Left forelimb (tissue), 1 donor: Measurements from ENCODE around the gene NDUFS6.
"Not testable (repeated sequence)": the region's sequence is repeated elsewhere in the genome, so short reads cannot be mapped to it uniquely, and the experiment has no call there.

Experiments used
- DNase-seq: peaks from one replicate; pipeline ENCODE4 v3.0.0-alpha.2; 2018; ENCODE audit warnings: low spot score

NDUFS6 gene

DNA sequence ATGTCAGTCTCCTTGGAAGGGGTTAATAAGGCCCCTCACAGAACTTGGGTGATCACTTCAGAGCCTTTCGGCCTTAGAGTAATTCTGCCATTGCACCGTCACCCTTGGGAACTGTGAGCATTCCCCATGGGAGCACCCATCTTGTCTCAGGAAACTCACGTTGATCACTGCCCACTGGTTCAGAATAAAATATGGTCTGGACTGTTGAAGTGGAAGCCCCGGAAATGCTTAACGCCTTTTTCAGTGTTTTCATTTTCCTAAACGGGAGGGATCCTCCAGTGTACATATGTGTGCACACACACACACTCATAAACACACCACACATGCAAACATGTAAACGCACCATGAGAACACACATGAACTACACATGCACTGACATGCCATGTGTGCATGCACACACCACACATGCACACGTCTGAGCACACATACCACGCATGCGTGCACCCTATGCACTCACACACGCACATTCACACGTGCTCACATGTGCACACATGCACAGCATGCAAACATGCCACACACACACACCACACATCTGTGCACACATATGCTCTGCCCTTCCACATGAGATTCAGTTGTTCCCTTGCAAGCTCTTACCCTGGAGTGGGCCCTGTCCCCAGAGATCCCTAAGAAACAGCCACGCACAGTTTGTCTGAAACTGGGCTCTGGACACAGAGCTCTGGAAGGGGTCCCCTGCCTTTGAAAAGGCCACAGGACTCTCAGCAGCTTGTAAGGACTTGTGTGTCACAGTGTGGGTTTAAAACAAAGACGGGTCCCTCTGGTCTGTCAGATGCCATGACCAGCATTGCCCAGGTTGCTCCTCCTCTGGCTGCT, 18.6 kb upstream of the NDUFS6 start:
- DNase-seq = no peak

DNA sequence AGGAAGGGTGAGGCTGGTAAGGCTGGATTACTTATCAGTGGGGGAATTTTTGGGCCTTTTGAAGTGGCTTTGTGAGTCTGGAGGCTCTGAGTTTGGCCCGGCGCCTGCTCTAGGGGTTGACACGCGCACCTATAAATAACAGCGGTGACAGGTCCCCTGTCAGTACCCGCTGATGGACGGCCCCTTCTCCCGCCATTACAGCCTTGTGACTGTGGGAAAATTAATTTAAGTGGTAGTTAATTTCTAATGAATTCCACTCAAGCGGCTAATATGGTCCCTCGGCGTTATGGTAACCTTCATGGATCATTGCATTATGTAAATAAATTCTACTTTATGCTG, 18.0 kb upstream of the NDUFS6 start:
- no peak for DNase-seq

DNA sequence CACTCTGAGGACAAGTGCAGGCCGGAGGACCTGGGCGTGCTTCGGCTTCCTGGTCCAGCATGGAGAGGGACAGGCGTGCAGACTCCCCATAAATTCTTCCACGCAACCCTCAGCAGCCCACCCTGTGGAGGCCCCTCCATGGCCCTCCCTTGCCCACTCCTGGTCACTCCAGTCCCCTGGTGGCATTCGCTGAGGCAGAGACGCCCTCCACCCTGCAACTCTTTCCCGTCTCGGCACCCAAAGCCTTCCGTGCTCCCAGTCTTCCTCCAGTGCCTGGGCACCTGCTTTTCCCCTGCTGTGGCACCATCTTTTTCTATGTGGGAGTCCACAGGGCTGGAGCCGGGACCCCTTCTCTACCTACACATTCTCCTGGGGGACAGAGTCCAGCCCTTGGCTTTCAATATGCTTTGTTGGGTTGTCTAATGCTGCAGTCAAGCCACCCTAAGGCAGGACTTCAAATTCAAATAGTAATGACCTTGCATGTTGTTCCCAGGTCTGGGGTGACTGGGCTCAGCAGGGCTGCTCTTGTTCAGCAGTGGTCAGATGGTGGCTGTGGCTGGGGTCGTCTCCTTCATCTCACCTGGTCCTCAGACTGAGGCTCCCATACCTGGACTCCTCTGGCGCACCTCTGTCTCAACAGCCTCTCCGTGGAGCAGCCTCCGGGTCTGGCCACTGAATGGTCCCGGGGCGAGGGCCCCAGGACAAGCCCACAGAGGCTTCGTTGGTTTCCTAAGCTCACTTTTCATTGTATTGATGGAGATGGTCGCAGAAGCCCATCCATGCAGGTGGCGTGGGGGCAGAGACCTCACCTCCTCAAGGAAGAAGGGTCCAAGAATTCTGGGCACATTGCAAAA, 16.8 kb upstream of the NDUFS6 start:
- no peak for DNase-seq

DNA sequence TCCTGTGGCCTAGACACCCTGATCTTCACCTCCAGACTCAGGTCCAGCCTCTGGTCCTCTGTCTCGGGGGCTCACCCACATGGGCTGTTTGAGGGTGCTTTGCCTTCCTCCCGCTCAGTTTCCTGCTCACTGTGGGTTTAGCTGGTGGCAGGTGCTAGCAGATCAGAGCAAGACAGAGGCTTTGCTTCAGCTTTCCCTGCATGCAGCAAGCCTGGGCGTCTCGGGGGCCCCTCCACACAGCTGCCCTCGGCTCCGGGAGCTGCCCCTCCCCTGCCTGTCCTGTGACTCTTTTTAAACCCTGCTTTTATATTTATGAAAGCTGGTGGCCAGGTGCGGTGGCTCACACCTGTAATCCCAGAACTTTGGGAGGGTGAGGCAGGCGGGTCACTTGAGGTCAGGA, 16.1 kb upstream of the NDUFS6 start:
- no peak for DNase-seq

DNA sequence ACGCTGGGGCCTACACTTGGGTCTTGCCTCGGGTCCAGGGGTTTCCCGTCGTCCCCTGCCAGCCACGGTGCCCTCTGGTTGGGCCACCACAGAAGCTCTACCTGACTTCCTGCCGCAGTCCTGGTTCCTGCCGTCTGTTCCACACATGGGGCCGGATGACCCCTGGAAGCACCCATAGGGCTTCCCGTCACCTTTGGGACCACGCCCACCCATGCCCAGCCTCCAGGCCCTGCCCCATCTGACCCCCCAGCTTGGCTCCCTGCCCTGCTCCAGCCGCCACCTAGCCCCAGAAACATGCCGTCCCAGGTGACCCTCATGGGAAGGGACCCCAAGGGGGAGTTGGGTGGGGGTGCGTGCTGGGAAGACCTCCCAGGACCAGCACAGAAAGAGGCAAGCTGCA, 15.2 kb upstream of the NDUFS6 start:
- DNase-seq = no peak

DNA sequence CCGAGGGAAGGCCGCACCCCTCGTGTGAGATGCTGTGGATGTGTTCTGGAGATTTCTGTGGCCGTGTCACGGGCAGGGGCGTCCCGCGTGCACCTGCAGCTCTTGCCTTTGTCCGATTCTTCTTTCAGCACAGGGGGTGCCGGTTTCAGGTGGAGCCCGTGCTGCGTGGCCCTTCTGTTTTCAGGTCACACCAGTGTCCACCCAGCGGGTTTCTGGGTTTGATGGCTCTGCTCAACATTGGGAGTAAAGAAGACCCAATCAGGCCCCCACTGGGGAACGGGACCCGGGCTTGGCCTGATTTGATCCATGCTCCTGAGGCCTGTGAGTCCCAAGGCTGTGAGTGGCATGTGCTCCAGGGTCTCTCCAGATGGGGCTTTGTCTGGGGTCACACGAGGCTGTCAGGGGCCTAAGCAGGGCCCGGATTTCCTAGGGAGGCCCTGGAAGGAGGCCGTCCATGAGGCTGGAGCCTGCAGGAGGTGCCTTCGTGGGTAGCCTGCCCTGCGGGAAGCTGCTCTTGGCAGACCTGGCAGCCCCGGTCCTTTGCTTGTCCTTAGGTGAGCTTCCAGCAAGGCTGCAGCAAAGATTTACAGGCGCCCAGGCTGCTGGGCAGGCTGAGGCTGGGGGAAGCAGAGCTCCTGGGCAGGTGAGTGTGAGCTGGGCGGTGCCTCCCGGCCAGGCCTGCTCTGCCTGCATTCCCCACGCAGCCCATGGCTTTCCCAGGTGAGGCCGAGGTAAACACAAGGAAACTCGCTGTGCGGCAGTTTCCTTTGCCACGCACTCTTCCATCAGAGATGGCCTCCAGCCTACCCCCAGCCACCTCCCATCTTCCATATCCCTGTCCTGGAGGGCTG, 14.4 kb upstream of the NDUFS6 start:
- no peak for DNase-seq

DNA sequence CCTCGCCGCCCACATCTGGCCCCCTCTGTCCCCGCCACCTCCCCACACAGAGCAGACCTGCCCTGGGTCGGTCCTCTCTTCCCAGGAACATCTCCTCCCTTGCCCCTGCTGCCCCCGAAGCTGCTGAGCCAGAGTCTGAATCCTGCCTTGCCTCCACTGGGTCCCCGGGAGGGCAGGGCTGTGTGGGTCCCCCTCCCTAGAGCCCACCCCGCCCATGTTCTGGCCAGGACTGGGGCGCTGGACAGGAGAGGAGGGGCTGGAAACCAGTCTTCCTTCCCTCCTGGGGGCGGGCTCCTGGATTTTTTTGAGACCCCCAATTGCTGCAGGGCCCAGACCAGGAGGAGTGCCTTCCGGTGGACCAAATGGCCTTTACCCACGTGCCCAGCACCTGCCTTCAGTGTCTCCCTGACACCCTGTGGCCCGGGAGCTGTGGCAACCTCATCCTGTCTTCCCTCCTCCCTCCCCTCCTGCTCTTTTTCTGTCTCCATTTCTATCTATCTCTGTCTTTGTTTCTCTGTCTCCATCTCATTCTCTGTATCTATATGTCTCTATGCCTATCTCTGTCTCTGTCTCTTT, 13.6 kb upstream of the NDUFS6 start:
- DNase-seq = no peak

DNA sequence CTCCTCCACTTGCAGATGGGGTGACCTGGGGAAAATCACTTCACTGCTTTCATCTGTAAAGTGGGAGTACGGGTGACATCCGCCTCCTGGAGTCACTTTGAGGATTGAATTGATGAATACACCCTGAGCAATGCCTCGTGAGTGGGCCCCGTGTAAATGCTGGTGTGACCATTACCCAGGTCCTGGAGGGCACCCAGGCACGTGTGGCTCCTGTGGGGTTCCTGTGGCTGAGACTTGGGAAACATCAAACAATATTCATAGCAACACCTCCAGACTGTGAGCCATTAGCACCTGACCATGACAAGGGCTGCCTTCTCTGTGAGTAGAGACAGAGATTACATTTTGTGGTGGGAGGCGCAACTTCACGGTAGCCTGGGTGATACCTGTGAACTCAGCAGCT, 13.0 kb upstream of the NDUFS6 start:
- DNase-seq = no peak

DNA sequence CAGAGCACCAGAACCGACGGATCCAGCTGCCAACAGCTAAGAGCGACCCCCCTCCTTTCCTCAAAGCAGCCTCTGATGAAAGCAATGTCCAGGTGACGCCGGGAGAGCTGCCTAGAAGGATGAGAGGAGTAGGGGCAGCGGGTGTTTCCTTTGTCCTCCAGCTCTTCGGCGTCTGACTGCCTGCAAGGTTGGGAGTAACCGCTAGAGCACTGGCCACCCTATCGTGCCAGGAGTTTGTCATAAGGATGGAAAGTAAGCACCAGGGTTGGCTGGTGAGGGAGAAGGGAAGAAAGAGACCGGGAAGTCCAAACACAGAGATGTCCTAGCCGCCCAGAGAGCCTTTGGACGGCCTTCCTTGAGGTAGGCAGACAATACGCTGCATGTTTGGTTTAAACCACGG, 12.4 kb upstream of the NDUFS6 start:
- no peak for DNase-seq

DNA sequence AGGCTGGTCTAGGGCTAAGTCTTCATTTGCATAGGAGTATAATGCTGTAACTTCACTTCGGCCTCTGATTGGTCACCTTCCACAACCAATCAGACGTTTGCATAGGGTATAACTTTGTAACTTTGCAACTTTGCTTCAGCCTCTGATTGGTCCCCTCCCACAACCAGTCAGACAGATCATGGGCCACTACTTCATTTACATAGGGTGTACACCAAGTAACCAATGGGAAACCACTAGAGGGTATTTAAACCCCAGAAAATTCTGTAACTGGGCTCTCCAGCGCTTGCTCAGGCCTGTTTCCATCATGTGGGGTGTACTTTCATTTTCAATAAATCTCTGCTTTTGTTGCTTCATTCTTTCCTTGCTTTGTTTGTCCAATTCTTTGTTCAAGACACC, 11.8 kb upstream of the NDUFS6 start:
- DNase-seq = not testable (repeated sequence)

DNA sequence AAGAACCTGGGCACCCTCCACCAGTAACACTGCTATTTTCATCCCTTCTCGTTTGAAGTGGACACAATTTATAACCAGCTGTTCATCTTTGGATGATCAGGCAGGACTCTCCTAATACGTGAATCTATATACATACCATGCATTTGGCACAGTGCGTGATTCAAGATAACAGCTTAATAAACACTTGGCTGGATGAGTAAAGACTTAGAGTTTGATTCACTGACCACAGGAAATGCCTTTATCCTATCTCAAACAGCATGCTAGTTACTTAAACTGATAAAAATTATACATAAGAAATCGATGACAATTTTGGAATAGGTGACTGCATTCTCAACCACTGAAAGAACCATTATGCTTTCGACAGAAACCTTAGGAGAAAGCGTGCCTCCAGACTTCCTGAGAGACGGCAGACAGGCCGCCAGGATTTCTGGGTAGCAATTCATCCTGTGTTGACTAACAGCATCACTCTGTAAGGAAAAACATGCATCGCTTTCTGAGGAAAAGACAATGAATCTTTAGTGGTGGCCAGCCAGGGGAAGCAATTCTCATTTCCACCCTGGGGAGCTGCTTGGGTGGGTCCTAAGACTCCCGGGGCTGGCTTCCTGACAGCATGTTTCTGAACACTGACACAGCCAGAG, 11.3 kb upstream of the NDUFS6 start:
- DNase-seq = no peak

DNA sequence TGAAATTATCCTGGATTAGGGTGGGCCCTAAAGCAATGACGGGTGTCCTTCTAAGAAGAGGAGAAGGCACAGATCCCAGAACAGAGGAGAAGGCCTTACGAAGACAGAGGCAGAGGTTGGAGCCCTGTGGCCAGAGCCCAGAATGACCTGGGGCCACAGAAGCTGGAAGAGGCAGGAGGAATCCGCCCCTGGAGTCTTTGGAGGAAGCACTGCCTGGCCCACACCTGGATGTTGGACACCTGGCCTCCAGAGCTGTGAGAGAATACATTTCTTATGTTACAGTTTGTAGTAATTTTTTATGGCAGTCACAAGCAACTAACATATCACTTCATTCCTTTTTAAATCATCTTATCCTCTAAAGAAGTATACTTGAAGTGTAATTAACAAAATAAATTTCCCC, 10.0 kb upstream of the NDUFS6 start:
- no peak for DNase-seq

DNA sequence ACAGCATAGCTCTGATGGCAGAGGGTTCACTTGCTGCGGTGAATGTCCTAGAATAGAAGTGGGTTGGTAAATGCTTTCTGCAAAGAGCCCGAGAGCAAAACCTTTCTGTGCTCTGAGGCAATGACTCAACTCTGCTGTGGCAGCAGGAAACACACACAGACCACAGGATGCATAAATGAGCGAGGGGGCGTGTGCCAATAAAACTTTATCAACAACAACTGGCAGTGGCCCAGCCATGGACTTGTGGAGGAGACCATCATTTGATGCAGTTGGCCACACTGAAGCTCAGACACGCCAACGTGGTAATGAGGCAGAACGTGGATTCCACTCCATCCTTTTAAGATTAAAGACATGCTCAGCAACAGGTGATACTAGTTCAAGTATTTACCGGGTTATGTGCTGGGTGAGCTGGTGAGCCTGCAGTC, 8.4 kb upstream of the NDUFS6 start:
- no peak for DNase-seq

DNA sequence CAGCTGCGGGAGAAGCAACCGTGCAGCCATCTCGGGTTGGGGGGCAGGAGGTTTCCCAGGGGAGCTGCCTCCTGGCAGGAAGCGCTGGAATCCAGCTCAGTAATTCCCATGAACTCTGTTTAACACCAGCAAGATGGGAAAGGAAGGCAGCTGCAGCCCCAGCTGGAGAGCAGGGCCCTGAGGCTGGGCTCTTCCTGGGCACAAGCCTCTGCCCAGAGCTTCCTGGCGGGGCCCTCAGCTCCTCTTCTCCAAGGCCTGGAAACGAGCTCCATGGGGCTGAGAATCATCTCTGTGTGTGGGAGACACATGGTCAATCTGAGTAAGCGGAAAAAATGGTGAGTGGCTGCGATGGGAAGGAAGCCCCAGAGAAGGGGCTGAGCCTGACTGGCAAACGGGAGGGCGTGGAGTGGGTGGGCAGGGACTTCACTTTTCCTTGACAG, 7.9 kb upstream of the NDUFS6 start:
- no peak for DNase-seq

DNA sequence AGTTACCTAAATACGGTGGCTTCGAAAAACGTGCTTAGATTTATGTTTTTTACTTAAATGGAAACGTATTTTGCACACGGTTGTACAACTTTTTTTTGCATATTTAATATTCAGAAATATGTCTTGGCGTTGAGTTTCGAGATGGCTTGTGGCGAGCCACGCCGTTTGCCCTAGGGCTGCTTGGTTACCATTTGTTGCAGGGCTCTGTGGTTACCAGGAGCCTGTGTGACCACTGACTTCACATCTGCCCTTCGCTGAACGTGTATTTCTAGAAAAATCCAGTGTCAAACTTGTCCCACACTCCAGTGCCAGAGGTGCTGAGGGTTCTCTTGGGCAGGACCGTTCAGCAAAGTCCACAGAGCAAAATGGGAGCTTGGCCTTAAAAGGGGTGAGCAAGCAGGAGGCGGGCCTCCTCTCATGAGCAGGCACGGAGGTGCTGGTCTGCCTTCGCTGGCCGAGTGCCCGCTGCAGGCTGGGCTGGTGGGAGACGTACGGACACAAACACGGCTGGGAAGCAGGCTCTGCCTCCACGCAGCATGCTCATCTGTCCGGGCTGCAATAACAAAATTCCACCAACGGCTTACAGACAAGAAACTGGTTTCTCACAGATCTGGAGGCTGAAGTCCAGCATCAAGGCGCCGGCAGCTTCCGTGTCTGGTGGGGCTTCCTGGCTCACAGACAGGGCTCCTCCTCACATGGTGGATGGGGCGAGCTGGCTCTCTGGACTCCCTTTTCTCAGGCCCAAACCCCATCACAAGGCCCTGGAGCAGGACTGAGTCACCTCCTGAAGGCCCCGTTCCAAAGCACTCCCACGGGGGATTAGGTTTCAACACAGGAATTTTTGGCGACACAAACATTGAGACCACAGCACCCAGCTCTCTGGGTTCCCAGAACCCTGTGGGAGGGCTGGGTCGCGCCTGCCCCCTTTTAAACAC, 7.0 kb upstream of the NDUFS6 start:
- DNase-seq = no peak

DNA sequence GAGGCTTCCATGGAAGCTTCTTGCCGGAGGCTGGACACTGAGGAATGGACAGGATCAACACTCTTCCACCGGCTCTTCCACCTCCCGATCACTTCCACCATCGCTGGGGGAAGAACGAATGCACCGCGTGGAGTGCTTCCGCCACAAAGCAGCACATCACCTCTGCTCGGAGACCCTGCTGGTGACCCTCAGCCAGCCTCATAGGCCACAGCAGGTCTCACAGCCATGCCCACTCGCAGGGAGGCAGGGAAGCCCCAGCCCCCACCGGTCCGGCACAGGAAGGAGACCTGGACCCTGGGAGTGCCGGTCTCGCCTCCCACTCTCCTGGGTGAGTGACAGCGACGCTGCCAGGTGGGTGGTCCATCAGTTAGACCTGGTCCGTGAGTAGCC, 6.3 kb upstream of the NDUFS6 start:
- no peak for DNase-seq

DNA sequence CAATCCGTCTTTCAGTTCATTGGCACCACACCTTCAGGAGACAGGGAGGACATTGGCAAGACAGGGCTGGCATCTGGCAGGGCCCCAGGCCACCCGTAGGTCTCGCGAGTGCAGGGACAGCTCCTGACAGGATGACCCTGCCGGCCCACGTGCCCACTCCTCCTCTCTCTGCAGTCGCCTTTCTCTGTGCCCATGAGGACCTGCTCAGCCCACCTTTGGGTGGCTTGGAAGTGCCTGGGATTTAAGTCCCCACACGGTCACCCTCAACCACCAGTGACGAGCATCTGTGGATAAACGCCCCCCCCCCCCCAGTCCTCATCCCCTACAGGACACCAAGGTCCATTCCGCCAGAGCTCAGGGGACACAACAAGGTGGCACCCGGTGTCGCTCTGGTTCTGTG, 5.7 kb upstream of the NDUFS6 start:
- no peak for DNase-seq

DNA sequence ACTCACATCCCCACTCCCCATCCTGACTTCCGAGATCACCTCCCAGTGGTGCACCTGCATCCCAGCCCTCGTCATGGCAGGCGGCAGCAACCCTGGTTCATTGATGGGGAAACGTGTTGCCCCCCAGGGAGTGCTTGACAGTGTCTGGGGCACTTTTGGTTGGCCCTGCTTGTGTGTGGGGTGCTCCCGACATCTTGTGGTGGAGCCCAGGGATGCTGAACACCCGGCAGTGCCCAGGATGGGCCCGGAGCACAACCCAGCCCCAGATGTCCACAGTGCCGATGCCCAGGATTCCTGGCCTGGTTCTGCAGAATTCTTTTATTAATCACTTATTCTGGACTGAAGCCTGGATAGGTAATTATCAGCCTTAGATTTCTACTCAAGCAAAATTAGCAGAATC, 5.3 kb upstream of the NDUFS6 start:
- DNase-seq = no peak

DNA sequence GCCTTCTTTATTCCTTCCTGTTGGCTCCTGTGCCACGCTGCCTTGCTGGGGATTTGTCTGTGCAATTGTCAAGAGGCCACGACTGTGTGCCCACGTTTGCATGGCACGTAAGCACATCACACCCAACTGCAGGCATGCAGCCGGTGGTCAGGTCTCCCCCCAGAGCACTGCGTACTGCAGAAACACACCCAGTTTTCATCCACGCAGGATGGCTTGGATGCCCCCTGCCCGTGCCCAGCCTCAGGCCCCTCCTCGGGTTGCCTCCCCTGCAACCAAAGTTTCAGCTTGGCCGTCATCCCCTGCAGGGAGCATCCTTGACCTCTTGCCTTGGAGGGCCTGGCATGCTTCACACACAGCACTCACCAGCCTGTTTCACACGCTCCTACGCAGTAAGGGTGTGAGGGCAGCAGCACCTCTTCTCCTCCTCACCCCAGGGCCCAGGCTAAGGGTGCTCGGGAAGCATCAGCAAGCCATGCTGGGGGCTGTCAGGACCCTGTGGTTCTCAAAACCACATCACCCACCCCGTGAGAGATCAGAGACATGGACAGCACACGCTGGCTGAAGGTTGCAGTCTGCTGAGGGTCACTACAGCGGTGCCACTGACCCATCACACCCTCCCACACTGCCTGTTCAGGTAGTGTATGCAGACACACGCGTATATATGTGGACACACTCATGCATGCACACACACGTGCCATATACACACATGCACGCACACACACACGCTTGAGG, 4.7 kb upstream of the NDUFS6 start:
- DNase-seq = no peak
